GM18517 (cell line): ENCODE data around the gene MYCN.

Source experiments
- ATAC-seq: cut with Tn5 transposase; IDR thresholded peaks from one replicate; pipeline ENCODE4 v1.9.1; 2021; ENCODE audit warnings: mild to moderate bottlenecking, moderate library complexity; ENCODE audit not compliant: unreplicated experiment

The MYCN gene

GRCh38 chr2:15974565-15975260 is 34.4 kb downstream of the MYCN start:
- ATAC-seq, result no peak

- ATAC-seq, result no peak
These were observed 34.9 kb downstream of the MYCN start for GRCh38 chr2:15975261-15975600.

GRCh38 chr2:15975676-15976075 is 35.3 kb downstream of the MYCN start:
- no peak for ATAC-seq

GRCh38 chr2:15976354-15976753 is 36.0 kb downstream of the MYCN start:
- ATAC-seq, result no peak

GRCh38 chr2:15979051-15979758 is 38.9 kb downstream of the MYCN start:
- no peak for ATAC-seq

GRCh38 chr2:15979759-15980604 is 39.6 kb downstream of the MYCN start:
- no peak for ATAC-seq

GRCh38 chr2:15980605-15981098 is 40.3 kb downstream of the MYCN start:
- ATAC-seq, result no peak

- no peak for ATAC-seq
These were observed 41.3 kb downstream of the MYCN start for GRCh38 chr2:15981646-15982045.

GRCh38 chr2:15982285-15983044 is 42.1 kb downstream of the MYCN start:
- no peak for ATAC-seq

GRCh38 chr2:15983496-15983895 is 43.1 kb downstream of the MYCN start:
- no peak for ATAC-seq

- no peak for ATAC-seq
These were observed 44.3 kb downstream of the MYCN start for GRCh38 chr2:15984368-15985255.

GRCh38 chr2:15985531-15985930 is 45.2 kb downstream of the MYCN start:
- no peak for ATAC-seq

GRCh38 chr2:15986068-15986560 is 45.8 kb downstream of the MYCN start:
- ATAC-seq, result no peak

GRCh38 chr2:15986644-15987043 is 46.3 kb downstream of the MYCN start:
- ATAC-seq, result no peak

GRCh38 chr2:15988733-15989132 is 48.4 kb downstream of the MYCN start:
- ATAC-seq, result no peak

GRCh38 chr2:15989559-15989958 is 49.2 kb downstream of the MYCN start:
- ATAC-seq, result no peak

- ATAC-seq, result no peak
These were observed 50.1 kb downstream of the MYCN start for GRCh38 chr2:15990151-15991101.

- ATAC-seq, result no peak
These were observed 50.9 kb downstream of the MYCN start for GRCh38 chr2:15991231-15991630.
